Measurements from ENCODE around the gene NUMBL.
A peak's percentile ranks its signal among the peaks of the same experiment; 100 is the strongest.

The NUMBL gene

GRCh38 chr19:40716482-40717324 lies 26.3 kb upstream of the NUMBL start, which contains the start of the genes COQ8B and ITPKC:
Gene COQ8B (minus strand): TSS chr19:40716886. CDS start chr19:40714632, 2,254 bp downstream.
Gene ITPKC (plus strand): TSS chr19:40717112. CDS start chr19:40717136, 24 bp downstream.
- peak; percentile 100 for DNase-seq (ENCODE audit: low read depth)

GRCh38 chr19:40716031-40716481 lies 25.6 kb upstream of the NUMBL start:
- DNase-seq (ENCODE audit: low read depth): peak; percentile 63

DNA sequence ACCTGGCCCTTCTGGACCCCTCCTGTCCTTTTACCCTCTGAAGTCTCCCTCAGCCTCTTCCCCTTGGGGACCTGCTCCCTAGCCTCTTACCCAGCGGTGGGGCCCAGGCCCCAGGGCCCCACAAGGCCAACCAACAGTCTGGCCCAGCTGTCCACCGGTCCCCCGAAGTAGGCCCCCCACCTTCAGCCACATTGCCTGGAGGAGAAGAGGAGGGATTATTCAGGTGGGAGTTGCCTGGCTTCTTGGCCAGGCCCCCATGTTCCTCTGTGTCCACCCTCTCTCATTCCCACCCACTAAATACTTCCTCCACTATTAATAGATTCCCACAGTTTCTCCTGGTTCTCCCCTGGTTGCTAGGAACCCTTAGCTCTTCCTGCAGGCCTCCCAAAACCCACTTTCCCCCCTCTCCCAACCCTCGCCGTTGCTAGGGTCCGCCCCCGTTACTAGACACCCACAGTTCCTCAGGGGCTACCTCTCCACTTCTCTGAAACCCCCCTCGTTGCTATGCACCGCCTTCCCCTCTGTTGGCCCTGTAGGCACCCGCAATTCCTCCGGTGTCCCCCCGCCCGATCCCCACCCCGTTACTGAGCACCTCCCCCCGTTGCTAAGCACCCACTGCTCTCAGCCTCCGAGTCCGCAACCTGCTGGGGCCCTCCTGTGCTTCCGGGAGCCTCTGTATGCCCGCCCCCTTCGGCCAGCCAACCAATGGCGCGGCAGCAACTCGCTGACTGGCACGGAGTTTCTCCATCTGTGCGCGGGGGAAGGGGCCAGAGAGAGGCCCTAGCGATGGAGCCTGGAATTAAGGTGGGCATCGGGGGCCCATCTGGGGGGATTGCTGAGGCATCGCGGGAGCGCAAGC lies 24.2 kb upstream of the NUMBL start:
- DNase-seq (ENCODE audit: low read depth): peak; percentile 83

DNA sequence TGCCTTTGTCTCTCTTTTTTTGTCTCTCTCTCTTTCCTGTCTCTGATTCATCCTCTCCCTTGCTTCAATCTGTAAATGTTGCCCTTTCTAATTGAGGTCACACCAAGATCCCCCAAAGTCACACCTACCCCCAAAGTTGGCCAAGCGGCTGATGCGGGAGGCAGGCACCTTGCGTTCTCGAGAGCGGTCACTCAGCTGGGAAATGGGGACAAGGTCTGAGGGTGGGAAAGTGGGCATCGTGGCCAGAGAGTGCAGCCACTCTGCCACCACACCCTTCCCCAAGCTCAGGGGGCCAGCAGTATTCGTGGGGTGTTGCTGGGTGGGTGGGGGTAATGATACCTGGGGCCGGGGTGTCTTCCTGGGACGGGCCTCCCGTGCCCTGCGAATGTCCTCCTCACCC lies 23.5 kb upstream of the NUMBL start:
- DNase-seq (ENCODE audit: low read depth): no peak

DNA sequence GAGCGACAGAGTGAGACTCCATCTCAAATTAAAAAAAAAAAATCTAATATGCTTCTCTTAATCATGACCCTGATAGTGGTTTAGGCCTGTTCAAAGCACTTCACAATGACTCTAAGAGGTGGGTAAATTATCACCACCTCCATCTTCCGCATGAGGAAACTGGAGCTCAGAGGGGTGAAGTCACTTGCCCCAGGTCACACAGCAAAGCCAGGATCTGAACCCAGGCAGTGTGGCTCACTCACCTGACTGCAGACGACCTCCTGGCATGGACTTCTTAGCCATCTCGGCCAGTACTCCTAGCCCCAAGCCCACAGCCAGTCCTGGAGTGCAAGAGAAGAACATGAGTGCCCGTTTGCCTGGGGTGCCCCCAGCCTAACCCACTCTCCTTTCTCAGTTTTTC lies 19.4 kb upstream of the NUMBL start:
- DNase-seq (ENCODE audit: low read depth): no peak

- DNase-seq (ENCODE audit: low read depth): no peak
These were observed 17.2 kb upstream of the NUMBL start for GRCh38 chr19:40707615-40708014.

GRCh38 chr19:40705950-40706619 lies 15.6 kb upstream of the NUMBL start:
- no peak for DNase-seq (ENCODE audit: low read depth)

DNA sequence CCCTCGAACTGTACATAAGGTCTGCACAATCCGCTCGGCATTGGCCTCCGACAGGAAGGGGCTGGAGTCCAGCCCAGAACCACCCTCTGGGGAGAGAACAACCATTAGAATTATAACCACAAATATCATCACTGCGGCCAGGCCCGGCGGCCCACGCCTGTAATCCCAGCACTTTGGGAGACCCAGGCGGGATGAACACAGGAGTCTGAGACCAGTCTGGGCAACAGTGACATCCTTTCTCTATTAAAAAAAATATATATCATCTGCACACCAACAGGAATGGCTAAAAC lies 14.9 kb upstream of the NUMBL start:
- DNase-seq (ENCODE audit: low read depth): no peak

DNA sequence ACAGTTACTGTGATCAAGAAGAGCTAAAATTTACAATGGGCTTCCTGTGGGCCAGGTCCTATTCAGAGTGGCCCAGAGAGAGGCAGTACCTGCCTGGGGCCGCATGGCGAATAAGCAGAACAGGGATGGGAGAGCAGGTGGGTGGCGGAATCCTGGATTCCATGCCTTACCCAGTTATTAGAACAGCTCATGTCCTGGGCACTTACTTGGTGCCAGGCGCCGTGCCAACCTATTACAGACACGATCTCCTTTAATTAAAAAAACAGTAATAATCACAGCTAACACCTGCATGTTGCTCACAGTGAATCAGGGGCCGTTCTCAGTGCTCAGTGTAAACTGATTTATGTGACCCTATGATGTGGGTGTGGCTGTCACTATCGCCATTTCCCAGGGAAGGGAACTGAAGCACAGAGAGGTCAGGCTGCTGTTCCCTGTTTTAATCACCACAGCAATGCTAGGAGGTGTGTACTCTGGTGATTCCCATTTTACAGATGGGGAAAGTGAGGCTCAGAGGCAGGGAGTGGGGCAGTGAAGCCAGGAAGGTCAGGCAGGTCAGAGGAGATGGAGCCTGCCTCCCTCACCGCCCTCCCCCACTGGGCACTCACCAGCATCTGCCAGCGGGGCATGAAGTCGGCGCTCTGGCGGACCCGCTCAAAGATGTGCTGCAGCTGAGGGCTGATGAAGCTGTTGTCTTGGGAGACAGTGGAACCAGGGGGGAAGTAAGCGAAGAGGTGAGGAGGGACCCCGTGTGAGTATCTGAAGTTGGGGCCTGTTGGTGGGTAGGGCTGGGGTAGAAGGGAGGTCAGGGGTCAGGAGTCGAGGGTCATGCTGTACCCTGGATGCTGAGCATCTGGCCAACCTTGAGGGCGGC lies 14.3 kb upstream of the NUMBL start:
- DNase-seq (ENCODE audit: low read depth): no peak

DNA sequence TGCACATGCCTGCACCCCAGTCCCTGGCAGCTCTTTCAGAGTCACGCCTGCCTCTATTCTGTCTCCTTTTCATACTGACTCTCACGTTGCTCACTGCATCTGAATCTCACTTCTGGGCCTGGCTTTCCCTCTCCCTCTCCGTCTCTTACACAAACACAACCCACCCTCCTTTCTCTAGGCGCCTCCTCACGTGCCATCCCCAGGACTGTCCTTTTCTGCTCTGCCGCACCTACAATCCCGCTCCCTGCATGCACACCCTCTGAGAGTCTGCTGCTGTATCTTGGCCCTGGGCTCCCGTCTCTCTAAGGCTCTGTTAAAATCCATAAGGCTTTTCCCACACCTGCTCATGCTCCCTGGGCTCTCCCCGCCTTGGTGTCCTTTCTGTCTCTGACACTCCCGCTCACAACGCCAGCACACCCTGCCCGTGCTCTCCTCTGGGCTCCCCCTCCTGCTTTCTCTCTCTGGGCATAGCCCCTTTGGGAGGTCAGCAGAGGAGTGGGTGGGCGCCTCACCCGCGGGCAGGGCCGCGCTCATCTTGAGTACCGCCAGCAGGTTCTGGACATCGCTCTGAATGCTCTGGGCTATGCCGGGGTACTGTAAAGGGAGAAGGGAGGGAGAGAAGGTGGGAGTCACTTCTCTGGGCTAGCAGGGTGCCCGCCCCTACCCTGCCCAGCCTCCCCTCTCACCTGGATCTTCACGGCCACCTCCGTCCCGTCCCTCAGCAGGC lies 12.7 kb upstream of the NUMBL start:
- no peak for DNase-seq (ENCODE audit: low read depth)

GRCh38 chr19:40702337-40703012 lies 12.0 kb upstream of the NUMBL start:
- DNase-seq (ENCODE audit: low read depth): no peak

DNA sequence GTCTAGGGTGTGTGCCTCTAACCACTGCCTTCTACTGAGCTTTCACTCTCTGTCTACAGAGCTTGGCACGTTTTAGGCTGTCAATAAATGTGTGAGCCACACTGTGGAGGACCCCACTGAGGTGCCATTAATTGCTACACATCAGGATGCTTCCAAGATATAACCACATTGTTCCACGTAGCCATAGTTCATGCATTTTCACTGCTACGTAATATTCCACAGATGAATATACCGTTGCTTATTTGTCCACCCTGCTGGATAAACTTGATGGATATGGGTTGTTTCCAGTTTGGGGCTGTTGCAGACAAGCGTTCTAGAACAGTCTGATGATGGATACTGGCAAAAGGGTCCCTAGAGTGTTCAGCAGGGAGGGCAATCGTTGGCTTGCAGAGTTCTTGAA lies 11.3 kb upstream of the NUMBL start:
- no peak for DNase-seq (ENCODE audit: low read depth)

- no peak for DNase-seq (ENCODE audit: low read depth)
These were observed 9.6 kb upstream of the NUMBL start for GRCh38 chr19:40700083-40700482.

- DNase-seq (ENCODE audit: low read depth): no peak
These were observed 6.6 kb upstream of the NUMBL start for GRCh38 chr19:40697007-40697406.

GRCh38 chr19:40695881-40696280 lies 5.4 kb upstream of the NUMBL start:
- DNase-seq (ENCODE audit: low read depth): no peak

DNA sequence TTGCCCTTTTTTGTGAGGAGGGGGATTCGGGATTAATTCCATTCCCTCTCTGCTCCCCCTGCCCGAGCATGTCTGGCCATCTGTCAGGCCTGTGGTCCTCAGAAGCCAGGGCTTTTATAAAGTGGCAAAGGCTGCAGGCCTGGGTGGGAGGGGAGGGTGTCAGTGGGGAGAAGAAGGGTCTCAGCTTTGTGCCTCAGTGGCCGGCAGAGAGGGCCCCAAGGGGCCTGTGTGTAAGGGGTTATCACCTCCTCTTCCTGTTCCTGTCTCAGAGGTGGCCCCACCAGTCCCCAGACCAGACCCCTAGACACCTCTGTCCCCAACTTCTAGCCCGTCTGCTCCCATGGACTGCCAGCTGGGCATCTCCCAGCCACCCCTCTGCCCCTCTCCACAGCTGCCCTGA lies 3.4 kb upstream of the NUMBL start:
- no peak for DNase-seq (ENCODE audit: low read depth)

- DNase-seq (ENCODE audit: low read depth): no peak
These were observed 2.8 kb upstream of the NUMBL start for GRCh38 chr19:40693150-40693788.

GRCh38 chr19:40692212-40692551 lies 1.7 kb upstream of the NUMBL start:
- DNase-seq (ENCODE audit: low read depth): no peak

GRCh38 chr19:40691421-40692211 lies 1.2 kb upstream of the NUMBL start:
- DNase-seq (ENCODE audit: low read depth): no peak

All from stimulated activated CD8-positive, alpha-beta memory T cell treated with anti-CD3 and anti-CD28 coated beads, Interleukin-12 subunit alpha, Interleukin-12 subunit beta, amount 100 ng/mL, for 4 hours (primary cell).